ENCODE measurements around the gene EIF1AD.
"Not testable (repeated sequence)": the region's sequence is repeated elsewhere in the genome, so short reads cannot be mapped to it uniquely, and the experiment has no call there.

EIF1AD gene

DNA sequence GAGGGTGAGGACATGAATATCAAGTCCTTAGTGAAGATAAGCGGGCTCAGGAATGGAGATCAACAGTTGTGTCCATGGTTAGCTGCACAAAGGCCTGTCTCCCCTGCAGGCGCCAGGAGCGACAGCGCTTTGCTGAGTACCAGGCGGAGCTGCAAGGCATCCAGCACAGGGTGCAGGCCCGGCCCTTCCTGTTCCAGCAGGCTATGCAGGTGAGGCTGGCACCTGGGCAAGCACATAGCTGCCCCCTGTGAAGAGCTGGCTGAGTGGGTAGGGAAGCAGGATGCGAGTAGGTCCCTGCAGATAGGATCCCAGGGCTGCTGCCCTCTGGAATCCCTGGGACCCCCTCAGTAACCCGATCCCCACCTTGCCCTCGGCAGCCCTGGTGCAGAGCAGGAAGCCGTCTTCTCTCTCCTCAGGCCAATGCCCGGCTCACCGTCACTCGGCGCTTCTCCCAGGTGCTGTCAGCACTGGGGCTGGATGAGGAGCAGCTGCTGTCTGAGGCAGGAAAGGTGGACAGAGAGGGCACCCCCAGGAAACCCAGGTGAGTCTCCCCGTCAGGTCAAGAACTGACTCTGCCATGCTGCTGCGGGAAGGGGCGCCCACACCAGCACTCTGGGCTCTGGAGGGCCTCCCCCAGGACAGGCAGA is 43.1 kb downstream of the EIF1AD start:
- no peak for DNase-seq (ENCODE audit: extremely low read depth, insufficient read length)
- H3K36me3 ChIP-seq (ENCODE audit: control insufficient read depth, insufficient read depth, low read length), result peaks cover 2% of the 10 kb centered on the region; the same call in 1 of the 2 replicates
- TF ChIP-seq, protein P1, sequence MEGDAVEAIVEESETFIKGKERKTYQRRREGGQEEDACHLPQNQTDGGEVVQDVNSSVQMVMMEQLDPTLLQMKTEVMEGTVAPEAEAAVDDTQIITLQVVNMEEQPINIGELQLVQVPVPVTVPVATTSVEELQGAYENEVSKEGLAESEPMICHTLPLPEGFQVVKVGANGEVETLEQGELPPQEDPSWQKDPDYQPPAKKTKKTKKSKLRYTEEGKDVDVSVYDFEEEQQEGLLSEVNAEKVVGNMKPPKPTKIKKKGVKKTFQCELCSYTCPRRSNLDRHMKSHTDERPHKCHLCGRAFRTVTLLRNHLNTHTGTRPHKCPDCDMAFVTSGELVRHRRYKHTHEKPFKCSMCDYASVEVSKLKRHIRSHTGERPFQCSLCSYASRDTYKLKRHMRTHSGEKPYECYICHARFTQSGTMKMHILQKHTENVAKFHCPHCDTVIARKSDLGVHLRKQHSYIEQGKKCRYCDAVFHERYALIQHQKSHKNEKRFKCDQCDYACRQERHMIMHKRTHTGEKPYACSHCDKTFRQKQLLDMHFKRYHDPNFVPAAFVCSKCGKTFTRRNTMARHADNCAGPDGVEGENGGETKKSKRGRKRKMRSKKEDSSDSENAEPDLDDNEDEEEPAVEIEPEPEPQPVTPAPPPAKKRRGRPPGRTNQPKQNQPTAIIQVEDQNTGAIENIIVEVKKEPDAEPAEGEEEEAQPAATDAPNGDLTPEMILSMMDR (IDR thresholded peaks at IDR 0.05; ENCODE audit: insufficient read depth, low read length, poor library complexity, severe bottlenecking), result no peak
- no peaks in the 10 kb centered on the region for H3K27me3 ChIP-seq (replicated peaks; ENCODE audit: control insufficient read depth, insufficient read depth, low read length)
- H3K4me3 ChIP-seq (replicated peaks; ENCODE audit: low read depth, low read length), result no peak overlapping the region

DNA sequence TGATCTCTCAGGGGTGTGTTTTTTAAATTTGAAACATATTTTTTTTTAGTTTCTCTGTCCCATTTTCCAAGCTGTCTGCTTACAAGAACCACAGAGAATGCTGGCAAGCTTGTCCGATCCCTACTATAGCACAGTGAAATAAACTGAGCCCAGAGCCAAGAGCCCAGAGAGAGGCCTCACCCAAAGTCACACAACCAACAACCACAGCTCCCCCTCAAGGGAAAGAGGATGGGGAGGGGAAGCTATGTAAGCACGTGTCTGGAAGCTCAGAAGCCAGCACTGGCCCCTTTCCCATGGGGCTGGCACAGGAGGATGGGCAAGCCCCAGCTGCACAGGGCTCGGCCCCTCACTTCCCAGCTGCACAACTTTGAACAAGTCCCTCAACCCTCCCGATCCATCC is 43.7 kb downstream of the EIF1AD start:
- H3K4me3 ChIP-seq (replicated peaks; ENCODE audit: low read depth, low read length), result no peak overlapping the region
- DNase-seq (ENCODE audit: extremely low read depth, insufficient read length), result no peak
- no peaks in the 10 kb centered on the region for H3K36me3 ChIP-seq (ENCODE audit: control insufficient read depth, insufficient read depth, low read length)
- no peaks in the 10 kb centered on the region for H3K27me3 ChIP-seq (replicated peaks; ENCODE audit: control insufficient read depth, insufficient read depth, low read length)
- TF ChIP-seq, protein P1 (IDR thresholded peaks at IDR 0.05; ENCODE audit: insufficient read depth, low read length, poor library complexity, severe bottlenecking), result no peak

DNA sequence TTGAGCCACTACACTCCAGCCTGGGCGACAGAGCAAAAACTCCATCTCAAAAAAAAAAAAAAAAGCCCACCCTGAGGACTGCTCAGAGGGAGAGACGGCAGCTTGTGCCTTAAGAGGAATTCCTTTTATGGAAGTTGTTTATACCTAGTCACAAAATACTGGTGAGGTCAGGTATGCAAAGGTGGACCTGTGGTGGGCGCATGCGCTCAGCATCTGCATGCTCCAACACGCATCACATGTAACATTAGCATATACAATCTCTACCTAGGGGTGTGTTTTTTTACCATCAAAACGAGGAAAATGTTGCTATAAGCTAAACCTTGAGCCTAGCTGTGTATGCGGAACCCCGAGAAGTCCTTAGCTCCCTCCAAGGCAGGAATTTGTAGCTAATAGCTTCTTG is 47.2 kb downstream of the EIF1AD start:
- Histone ChIP-seq H3K27me3 (replicated peaks; ENCODE audit: control insufficient read depth, insufficient read depth, low read length) (no peaks in the 10 kb centered on the region), H3K36me3 (ENCODE audit: control insufficient read depth, insufficient read depth, low read length) (no peaks in the 10 kb centered on the region), H3K4me3 (replicated peaks; ENCODE audit: low read depth, low read length) (no peak overlapping the region)
- no peak for DNase-seq (ENCODE audit: extremely low read depth, insufficient read length)
- TF ChIP-seq, protein P1 (IDR thresholded peaks at IDR 0.05; ENCODE audit: insufficient read depth, low read length, poor library complexity, severe bottlenecking), result no peak

DNA sequence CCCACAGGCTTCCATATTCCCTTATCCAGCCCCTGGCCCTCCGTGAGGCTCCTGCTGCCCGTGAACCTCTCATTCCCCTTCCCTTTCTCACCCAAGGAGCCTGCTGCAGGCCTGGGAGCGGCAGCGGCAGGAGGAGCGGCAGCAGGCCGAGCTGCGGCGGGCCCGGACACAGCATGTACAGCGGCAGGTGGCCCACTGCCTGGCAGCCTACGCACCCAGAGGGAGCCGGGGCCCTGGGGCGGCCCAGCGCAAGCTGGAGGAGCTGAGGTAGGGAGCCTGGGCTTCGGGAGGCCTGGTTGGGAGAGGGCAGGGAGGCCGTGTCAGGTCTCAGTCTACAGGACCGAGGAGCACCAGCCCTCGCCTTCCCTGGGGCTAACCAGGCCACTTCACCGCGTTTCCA is 48.5 kb downstream of the EIF1AD start:
- H3K4me3 ChIP-seq (replicated peaks; ENCODE audit: low read depth, low read length), result no peak overlapping the region
- no peaks in the 10 kb centered on the region for H3K36me3 ChIP-seq (ENCODE audit: control insufficient read depth, insufficient read depth, low read length)
- TF ChIP-seq, protein P1 (IDR thresholded peaks at IDR 0.05; ENCODE audit: insufficient read depth, low read length, poor library complexity, severe bottlenecking), result no peak
- no peak for DNase-seq (ENCODE audit: extremely low read depth, insufficient read length)
- no peaks in the 10 kb centered on the region for H3K27me3 ChIP-seq (replicated peaks; ENCODE audit: control insufficient read depth, insufficient read depth, low read length)

DNA sequence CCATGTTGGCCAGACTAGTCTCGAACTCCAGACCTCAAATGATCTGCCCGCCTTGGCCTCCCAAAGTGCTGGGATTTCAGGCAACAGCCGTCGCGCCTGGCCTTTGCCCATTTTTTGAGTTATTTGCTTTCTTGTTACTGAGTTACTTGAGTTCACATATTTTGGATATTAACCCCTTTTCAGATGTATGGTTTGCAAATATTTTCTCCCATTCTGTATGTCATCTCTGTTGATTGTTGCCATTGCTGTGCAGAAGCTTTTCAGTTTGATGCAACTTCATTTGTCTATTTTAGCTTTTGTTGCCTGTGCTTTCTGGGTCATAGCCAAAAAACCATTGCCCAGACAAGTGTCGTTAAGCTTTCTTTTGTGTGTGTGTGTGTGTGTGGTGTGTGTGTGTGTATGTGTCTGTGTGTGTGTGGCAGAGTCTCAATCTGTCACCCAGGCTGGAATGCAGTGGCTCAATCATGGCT is 49.9 kb downstream of the EIF1AD start:
- no peaks in the 10 kb centered on the region for H3K36me3 ChIP-seq (ENCODE audit: control insufficient read depth, insufficient read depth, low read length)
- DNase-seq (ENCODE audit: extremely low read depth, insufficient read length), result no peak
- TF ChIP-seq, protein P1 (IDR thresholded peaks at IDR 0.05; ENCODE audit: insufficient read depth, low read length, poor library complexity, severe bottlenecking), result no peak
- no peaks in the 10 kb centered on the region for H3K27me3 ChIP-seq (replicated peaks; ENCODE audit: control insufficient read depth, insufficient read depth, low read length)
- no peak overlapping the region for H3K4me3 ChIP-seq (replicated peaks; ENCODE audit: low read depth, low read length)

DNA sequence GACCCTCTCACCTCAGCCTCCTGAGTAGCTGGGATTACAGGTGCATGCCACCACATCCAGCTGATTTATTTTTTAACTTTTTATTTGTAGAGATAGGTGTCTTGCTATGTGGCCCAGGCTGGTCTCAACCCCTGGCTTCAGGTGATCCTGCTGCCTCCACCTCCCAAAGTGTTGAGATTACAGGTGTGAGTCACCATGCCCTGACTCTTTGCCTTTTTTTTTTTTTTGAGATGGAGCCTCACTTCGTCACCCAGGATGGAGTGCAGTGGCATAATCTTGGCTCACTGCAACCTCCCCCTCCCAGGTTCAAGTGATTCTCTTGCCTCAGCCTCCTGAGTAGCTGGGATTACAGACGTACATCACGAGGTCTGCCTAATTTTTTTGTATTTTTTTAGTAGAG is 50.3 kb downstream of the EIF1AD start:
- not testable (repeated sequence) for H3K27me3 ChIP-seq (replicated peaks; ENCODE audit: control insufficient read depth, insufficient read depth, low read length); DNase-seq (ENCODE audit: extremely low read depth, insufficient read length); H3K36me3 ChIP-seq (ENCODE audit: control insufficient read depth, insufficient read depth, low read length); H3K4me3 ChIP-seq (replicated peaks; ENCODE audit: low read depth, low read length)

DNA sequence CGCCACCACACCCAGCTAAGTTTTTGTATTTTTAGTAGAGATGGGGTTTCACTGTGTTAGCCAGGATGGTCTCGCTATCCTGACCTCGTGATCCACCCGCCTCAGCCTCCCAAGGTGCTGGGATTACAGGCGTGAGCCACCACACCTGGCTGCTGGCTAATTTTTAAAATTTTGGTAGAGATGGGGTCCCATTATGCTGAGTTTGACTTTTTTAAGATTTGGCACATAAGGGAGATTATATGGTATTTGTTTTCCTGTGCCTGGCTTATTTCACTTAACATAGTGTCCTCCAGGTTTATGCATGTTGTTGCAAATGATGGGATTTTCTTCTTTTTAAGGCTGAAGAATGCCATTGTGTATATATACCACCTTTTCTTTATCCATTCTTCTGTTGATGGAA is 51.2 kb downstream of the EIF1AD start:
- not testable (repeated sequence) for H3K36me3 ChIP-seq (ENCODE audit: control insufficient read depth, insufficient read depth, low read length); DNase-seq (ENCODE audit: extremely low read depth, insufficient read length); H3K4me3 ChIP-seq (replicated peaks; ENCODE audit: low read depth, low read length); H3K27me3 ChIP-seq (replicated peaks; ENCODE audit: control insufficient read depth, insufficient read depth, low read length)
